GM15510 (cell line): Measurements from ENCODE around the gene NUPR1.

Source experiments
- POLR2A ChIP-seq: IDR thresholded peaks from 3 replicates; pipeline ENCODE4 v1.6.1; 2011; ENCODE audit warnings: borderline replicate concordance; ENCODE audit not compliant: insufficient read length; ENCODE audit errors: extremely low read depth

The NUPR1 gene

GRCh38 chr16:28538733-28539596, at the start of gene NUPR1:
Gene NUPR1, minus strand, starts transcription at chr16:28538974. Its CDS starts 67 bp downstream, at chr16:28538907.
- TF ChIP-seq POLR2A = no peak

- TF ChIP-seq POLR2A = no peak
Measured at GRCh38 chr16:28587386-28587785, 48.6 kb upstream of the NUPR1 start.

GRCh38 chr16:28586466-28586865, 47.7 kb upstream of the NUPR1 start:
- no peak for TF ChIP-seq POLR2A

GRCh38 chr16:28585674-28586073, 46.9 kb upstream of the NUPR1 start:
- no peak for TF ChIP-seq POLR2A

GRCh38 chr16:28580726-28581315, 42.0 kb upstream of the NUPR1 start:
- no peak for TF ChIP-seq POLR2A

- TF ChIP-seq POLR2A = no peak
Measured at GRCh38 chr16:28575446-28576109, 36.8 kb upstream of the NUPR1 start.

GRCh38 chr16:28574925-28575324, 36.2 kb upstream of the NUPR1 start:
- no peak for TF ChIP-seq POLR2A

- no peak for TF ChIP-seq POLR2A
Measured at GRCh38 chr16:28573738-28574718, 35.3 kb upstream of the NUPR1 start.

GRCh38 chr16:28572696-28573510, 34.1 kb upstream of the NUPR1 start:
- no peak for TF ChIP-seq POLR2A

GRCh38 chr16:28569968-28570752, 31.4 kb upstream of the NUPR1 start:
- TF ChIP-seq POLR2A = no peak

GRCh38 chr16:28569021-28569420, 30.2 kb upstream of the NUPR1 start:
- TF ChIP-seq POLR2A = no peak

- no peak for TF ChIP-seq POLR2A
Measured at GRCh38 chr16:28567292-28567691, 28.5 kb upstream of the NUPR1 start.

GRCh38 chr16:28563218-28563617, 24.4 kb upstream of the NUPR1 start:
- no peak for TF ChIP-seq POLR2A

- no peak for TF ChIP-seq POLR2A
Measured at GRCh38 chr16:28562199-28562598, 23.4 kb upstream of the NUPR1 start.
